ENCODE results near the gene TMEM88.

Gene TMEM88

GRCh38 chr17:7816926-7817642 lies 37.8 kb upstream of the TMEM88 start:
- TF ChIP-seq, protein P1, sequence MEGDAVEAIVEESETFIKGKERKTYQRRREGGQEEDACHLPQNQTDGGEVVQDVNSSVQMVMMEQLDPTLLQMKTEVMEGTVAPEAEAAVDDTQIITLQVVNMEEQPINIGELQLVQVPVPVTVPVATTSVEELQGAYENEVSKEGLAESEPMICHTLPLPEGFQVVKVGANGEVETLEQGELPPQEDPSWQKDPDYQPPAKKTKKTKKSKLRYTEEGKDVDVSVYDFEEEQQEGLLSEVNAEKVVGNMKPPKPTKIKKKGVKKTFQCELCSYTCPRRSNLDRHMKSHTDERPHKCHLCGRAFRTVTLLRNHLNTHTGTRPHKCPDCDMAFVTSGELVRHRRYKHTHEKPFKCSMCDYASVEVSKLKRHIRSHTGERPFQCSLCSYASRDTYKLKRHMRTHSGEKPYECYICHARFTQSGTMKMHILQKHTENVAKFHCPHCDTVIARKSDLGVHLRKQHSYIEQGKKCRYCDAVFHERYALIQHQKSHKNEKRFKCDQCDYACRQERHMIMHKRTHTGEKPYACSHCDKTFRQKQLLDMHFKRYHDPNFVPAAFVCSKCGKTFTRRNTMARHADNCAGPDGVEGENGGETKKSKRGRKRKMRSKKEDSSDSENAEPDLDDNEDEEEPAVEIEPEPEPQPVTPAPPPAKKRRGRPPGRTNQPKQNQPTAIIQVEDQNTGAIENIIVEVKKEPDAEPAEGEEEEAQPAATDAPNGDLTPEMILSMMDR (IDR thresholded peaks at IDR 0.05; ENCODE audit: borderline replicate concordance, insufficient read depth, low read depth, low read length), result no peak
- H3K4me3 ChIP-seq (ENCODE audit: low read depth, low read length), result no peak overlapping the region

DNA sequence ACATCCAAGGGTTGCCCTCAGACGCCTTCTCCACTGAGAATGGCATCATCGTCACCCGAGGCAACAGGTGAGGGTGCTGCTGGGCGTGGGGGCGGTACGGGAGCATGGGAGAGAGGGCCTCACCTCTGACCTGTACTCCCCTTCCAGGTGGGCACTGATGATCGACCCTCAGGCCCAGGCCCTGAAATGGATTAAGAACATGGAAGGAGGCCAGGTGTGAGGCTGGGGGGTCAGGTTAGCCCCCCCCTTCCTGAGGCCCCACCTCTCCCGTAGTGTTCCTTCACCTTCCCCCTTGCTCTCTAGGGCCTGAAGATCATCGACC lies 37.3 kb upstream of the TMEM88 start:
- H3K4me3 ChIP-seq (ENCODE audit: low read depth, low read length), result no peak overlapping the region
- TF ChIP-seq, protein P1 (IDR thresholded peaks at IDR 0.05; ENCODE audit: borderline replicate concordance, insufficient read depth, low read depth, low read length), result no peak

GRCh38 chr17:7818026-7818425 lies 36.8 kb upstream of the TMEM88 start:
- TF ChIP-seq, protein P1 (IDR thresholded peaks at IDR 0.05; ENCODE audit: borderline replicate concordance, insufficient read depth, low read depth, low read length), result no peak
- no peak overlapping the region for H3K4me3 ChIP-seq (ENCODE audit: low read depth, low read length)

GRCh38 chr17:7818746-7819645 lies 35.9 kb upstream of the TMEM88 start:
- TF ChIP-seq, protein P1 (IDR thresholded peaks at IDR 0.05; ENCODE audit: borderline replicate concordance, insufficient read depth, low read depth, low read length), result no peak
- H3K4me3 ChIP-seq (ENCODE audit: low read depth, low read length), result no peak overlapping the region

- TF ChIP-seq, protein P1 (IDR thresholded peaks at IDR 0.05; ENCODE audit: borderline replicate concordance, insufficient read depth, low read depth, low read length), result no peak
- no peak overlapping the region for H3K4me3 ChIP-seq (ENCODE audit: low read depth, low read length)
These were observed 34.6 kb upstream of the TMEM88 start for GRCh38 chr17:7820231-7820630.

GRCh38 chr17:7822126-7822525 lies 32.7 kb upstream of the TMEM88 start:
- H3K4me3 ChIP-seq (ENCODE audit: low read depth, low read length), result no peak overlapping the region
- TF ChIP-seq, protein P1 (IDR thresholded peaks at IDR 0.05; ENCODE audit: borderline replicate concordance, insufficient read depth, low read depth, low read length), result no peak

Data from GM12875 (cell line).